NCI-H2171 treated with DMSO at 0.1 percent for 48 hours (cell line): ENCODE results near the gene CTSF.

Experiments
- DNase-seq: peaks from one replicate; lab custom pipeline; 2025; lab: John Stamatoyannopoulos, UW

CTSF gene

GRCh38 chr11:66532784-66533183 is 35.6 kb downstream of the CTSF start:
- DNase-seq, result no peak

GRCh38 chr11:66531841-66532240 is 36.6 kb downstream of the CTSF start:
- no peak for DNase-seq

DNA sequence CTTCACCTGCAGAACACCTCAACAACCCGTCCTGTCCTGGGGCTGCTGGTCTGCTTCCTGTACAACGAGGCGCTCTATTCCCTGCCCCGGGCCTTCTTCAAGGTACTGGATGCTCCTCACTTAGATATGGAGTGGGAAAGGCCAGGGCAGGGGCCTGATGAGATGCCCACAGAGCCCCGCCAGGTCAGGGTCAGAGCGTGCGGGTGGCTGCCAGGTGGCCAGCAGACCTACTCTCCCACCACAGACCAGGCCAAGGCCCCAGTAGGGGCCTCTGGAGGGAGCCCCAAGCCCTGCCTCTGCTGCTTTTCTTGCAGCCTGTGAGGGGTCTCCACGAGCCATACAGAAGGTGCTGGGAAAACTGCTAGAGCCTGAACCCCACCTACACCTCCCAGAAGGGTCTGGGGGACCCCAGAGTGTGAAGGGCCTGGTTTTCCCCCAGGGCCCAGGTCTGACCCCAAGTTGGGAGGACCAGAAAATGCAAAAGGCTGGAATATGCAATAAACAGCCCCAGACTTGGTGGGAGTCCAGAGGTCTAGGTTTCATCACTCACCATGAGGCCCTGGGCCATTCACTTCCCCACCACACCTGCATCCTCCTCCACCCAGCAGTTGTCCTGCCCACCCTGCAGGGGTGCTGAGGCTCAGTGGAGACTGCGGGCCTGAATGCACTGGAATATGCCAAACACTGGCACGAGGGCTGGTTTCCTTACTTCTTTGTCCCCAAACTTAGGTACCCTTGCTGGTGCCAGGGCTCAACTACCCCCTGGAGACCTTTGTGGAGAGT is 37.3 kb downstream of the CTSF start:
- no peak for DNase-seq

- DNase-seq, result no peak
These were observed 38.8 kb downstream of the CTSF start for GRCh38 chr11:66529655-66530054.

- DNase-seq, result no peak
These were observed 39.3 kb downstream of the CTSF start for GRCh38 chr11:66529069-66529468.

DNA sequence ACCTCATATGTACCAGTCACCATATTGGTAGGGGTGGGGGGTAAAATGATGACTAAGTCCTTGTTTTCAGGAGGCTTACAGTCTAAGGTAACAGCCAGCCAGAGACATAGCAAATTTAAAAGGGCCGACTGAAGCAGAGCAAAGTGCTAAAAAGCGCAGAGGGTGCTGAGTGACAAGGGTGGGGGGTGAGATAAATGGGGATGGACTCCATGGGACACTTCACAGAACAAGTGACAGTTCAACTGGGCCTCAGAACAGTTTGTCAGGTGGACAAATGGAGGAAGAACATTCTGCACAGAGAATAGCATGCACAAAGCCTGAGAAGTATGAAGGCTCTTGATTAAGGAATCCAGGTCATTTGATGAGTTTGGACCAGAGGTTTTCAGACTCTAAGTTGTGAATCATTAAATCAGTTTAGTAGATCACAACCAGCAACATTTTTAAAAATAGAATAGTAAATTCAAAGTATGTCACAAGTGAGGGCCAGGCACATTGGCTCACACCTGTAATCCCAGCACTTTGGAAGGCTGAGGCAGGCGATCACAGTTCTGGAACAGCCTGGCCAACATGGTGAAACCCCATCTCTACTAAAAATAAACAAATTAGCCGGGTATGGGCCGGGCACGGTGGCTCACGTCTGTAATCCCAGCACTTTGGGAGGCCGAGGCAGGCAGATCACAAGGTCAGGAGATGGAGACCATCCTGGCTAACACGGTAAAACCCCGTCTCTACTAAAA is 43.9 kb downstream of the CTSF start:
- DNase-seq, result no peak

- no peak for DNase-seq
These were observed 44.8 kb downstream of the CTSF start for GRCh38 chr11:66523611-66524010.
